ENCODE results near the gene ERBB2. TPM values are rescaled to one million over a fixed set of nuclear protein-coding genes. Genes with fewer than 3 reads are reported as not detected.

Gene ERBB2
- total and polyA plus RNA-seq, 2 of the 13 experiments (the other 11 are each of a cell fraction or from before 2014, with no cell fraction given), result 57.7 to 64.1 TPM

DNA sequence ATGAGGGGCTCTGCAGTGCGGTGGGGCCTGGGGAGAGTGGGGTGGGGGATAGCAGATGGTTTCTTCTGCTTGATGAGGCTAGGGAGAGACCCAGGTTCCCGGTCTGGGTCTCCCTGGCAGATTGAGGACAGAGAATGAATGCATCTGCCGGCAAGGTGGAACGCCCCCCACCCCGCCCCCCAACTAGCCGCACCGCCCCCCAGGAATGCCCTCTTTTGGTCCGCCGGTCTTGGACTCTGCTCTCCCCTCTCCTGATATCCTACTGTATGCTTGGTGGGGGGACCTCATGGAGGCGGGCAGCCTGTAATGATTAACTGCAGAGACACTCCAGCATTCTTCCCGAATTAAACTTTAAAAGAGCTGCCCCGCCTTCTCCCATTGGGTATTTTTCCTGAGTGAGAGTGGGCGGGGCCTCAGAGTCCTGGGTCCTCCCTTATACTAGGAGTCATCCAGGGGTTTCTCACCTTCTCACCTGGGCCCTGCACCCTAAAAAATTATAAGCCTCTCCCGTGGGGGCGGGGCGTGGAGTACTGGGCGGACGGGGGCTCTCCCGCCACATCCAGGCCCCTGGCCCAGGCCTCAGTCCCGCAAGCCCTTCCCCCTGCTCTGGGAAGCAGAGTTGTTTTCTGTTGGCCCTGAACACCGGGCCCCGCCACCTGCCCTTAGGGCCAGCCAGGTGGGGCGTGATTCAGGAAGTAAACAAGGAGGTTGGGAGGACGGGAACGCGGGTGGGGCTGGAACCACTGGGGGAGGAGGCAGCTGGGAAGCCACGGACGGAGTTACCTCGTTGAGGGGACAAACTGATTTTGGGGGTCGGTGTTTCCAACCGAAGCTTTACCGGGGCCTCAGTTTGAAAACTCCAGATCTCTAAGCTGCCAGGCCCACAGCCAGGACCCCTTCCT, 39.4 kb downstream of the ERBB2 start (continued):
- TF ChIP-seq ZBTB37 (CRISPR knock-in tag; IDR thresholded peaks at IDR 0.05), result peak; percentile 82
- TF ChIP-seq, protein P1, sequence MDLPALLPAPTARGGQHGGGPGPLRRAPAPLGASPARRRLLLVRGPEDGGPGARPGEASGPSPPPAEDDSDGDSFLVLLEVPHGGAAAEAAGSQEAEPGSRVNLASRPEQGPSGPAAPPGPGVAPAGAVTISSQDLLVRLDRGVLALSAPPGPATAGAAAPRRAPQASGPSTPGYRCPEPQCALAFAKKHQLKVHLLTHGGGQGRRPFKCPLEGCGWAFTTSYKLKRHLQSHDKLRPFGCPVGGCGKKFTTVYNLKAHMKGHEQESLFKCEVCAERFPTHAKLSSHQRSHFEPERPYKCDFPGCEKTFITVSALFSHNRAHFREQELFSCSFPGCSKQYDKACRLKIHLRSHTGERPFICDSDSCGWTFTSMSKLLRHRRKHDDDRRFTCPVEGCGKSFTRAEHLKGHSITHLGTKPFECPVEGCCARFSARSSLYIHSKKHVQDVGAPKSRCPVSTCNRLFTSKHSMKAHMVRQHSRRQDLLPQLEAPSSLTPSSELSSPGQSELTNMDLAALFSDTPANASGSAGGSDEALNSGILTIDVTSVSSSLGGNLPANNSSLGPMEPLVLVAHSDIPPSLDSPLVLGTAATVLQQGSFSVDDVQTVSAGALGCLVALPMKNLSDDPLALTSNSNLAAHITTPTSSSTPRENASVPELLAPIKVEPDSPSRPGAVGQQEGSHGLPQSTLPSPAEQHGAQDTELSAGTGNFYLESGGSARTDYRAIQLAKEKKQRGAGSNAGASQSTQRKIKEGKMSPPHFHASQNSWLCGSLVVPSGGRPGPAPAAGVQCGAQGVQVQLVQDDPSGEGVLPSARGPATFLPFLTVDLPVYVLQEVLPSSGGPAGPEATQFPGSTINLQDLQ (CRISPR knock-in tag; IDR thresholded peaks at IDR 0.05), result no peak; the same call in 1 of the 2 replicates
- TF ChIP-seq ZNF230 (CRISPR knock-in tag; IDR thresholded peaks at IDR 0.05), result 0 out of 2 replicates have a peak, but pooled peaks have one; percentile 18
- TF ChIP-seq ZNF841 (CRISPR knock-in tag; IDR thresholded peaks at IDR 0.05; ENCODE audit: borderline replicate concordance), result no peak
- TF ChIP-seq, protein P2, sequence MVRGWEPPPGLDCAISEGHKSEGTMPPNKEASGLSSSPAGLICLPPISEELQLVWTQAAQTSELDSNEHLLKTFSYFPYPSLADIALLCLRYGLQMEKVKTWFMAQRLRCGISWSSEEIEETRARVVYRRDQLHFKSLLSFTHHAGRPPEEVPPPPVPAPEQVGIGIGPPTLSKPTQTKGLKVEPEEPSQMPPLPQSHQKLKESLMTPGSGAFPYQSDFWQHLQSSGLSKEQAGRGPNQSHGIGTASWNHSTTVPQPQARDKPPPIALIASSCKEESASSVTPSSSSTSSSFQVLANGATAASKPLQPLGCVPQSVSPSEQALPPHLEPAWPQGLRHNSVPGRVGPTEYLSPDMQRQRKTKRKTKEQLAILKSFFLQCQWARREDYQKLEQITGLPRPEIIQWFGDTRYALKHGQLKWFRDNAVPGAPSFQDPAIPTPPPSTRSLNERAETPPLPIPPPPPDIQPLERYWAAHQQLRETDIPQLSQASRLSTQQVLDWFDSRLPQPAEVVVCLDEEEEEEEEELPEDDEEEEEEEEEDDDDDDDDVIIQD (CRISPR knock-in tag; IDR thresholded peaks at IDR 0.05; ENCODE audit: low read depth), result no peak
- TF ChIP-seq, protein P3, sequence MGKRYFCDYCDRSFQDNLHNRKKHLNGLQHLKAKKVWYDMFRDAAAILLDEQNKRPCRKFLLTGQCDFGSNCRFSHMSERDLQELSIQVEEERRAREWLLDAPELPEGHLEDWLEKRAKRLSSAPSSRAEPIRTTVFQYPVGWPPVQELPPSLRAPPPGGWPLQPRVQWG (CRISPR knock-in tag; IDR thresholded peaks at IDR 0.05; ENCODE audit: borderline replicate concordance, low read depth), result no peak
- peak; percentile 79 for TF ChIP-seq HES4 (CRISPR knock-in tag; IDR thresholded peaks at IDR 0.05; ENCODE audit: borderline replicate concordance)
- TF ChIP-seq DMTF1 (CRISPR knock-in tag; IDR thresholded peaks at IDR 0.05), result no peak
- TF ChIP-seq, protein P4, sequence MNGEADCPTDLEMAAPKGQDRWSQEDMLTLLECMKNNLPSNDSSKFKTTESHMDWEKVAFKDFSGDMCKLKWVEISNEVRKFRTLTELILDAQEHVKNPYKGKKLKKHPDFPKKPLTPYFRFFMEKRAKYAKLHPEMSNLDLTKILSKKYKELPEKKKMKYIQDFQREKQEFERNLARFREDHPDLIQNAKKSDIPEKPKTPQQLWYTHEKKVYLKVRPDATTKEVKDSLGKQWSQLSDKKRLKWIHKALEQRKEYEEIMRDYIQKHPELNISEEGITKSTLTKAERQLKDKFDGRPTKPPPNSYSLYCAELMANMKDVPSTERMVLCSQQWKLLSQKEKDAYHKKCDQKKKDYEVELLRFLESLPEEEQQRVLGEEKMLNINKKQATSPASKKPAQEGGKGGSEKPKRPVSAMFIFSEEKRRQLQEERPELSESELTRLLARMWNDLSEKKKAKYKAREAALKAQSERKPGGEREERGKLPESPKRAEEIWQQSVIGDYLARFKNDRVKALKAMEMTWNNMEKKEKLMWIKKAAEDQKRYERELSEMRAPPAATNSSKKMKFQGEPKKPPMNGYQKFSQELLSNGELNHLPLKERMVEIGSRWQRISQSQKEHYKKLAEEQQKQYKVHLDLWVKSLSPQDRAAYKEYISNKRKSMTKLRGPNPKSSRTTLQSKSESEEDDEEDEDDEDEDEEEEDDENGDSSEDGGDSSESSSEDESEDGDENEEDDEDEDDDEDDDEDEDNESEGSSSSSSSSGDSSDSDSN (CRISPR knock-in tag; IDR thresholded peaks at IDR 0.05), result peak; percentile 74
- peak; percentile 85 for TF ChIP-seq SP4 (CRISPR knock-in tag; IDR thresholded peaks at IDR 0.05)
- no peak; the same call in 1 of the 2 replicates for TF ChIP-seq ZMYM4 (CRISPR knock-in tag; IDR thresholded peaks at IDR 0.05)
- no peak for TF ChIP-seq ZSCAN20 (CRISPR knock-in tag; IDR thresholded peaks at IDR 0.05; ENCODE audit: borderline replicate concordance)
- TF ChIP-seq CC2D1A (CRISPR knock-in tag; IDR thresholded peaks at IDR 0.05), result no peak
- TF ChIP-seq SOX6 (IDR thresholded peaks at IDR 0.05), result no peak
- TF ChIP-seq SOX6 (CRISPR knock-in tag; IDR thresholded peaks at IDR 0.05), result peak; percentile 85
- peak; percentile 49 to 54; a peak in 3 of 4 replicates for TF ChIP-seq NR2F1 (CRISPR knock-in tag; IDR thresholded peaks at IDR 0.05)
- TF ChIP-seq AHR (CRISPR knock-in tag; IDR thresholded peaks at IDR 0.05), result 0 out of 2 replicates have a peak, but pooled peaks have one; percentile 49
